CD4-positive, CD25-positive, alpha-beta regulatory T cell (primary cell): ENCODE data around the gene GAS7. TPM values are rescaled to one million over a fixed set of nuclear protein-coding genes. Genes with fewer than 3 reads are reported as not detected.

Experiments used
- ATAC-seq, 2 donors: fragments of 150-1000 bp; cut with Tn5 transposase; one replicate each; pipeline ENCODE4 v1.10.0; 2021; ENCODE audit warnings: low read depth in 2 of 2, moderate number of reproducible peaks in 2 of 2, moderate library complexity in 1 of 2
- DNase-seq, 3 donors: peaks; one replicate each; pipeline versions ENCODE4 v3.0.0 to v3.0.0-alpha.2; 2012 to 2022; ENCODE audit warnings: mixed read lengths in 1 of 3
- H3K27ac ChIP-seq: one replicate; pipeline ENCODE4 v1.7.0; 2013; ENCODE audit warnings: mild to moderate bottlenecking, low read length; ENCODE audit not compliant: insufficient read depth, poor library complexity, severe bottlenecking
- H3K27me3 ChIP-seq: one replicate; pipeline ENCODE4 v1.7.0; 2013; ENCODE audit warnings: low read length; ENCODE audit not compliant: control insufficient read depth, insufficient read depth
- H3K36me3 ChIP-seq: one replicate; pipeline ENCODE4 v1.7.0; 2013; ENCODE audit warnings: mild to moderate bottlenecking, low read length, moderate library complexity; ENCODE audit not compliant: control insufficient read depth, insufficient read depth
- H3K4me1 ChIP-seq: 2 replicates; pipeline ENCODE4 v1.7.0; 2013; ENCODE audit warnings: mild to moderate bottlenecking, low read length; ENCODE audit not compliant: insufficient read depth, control insufficient read depth, poor library complexity, severe bottlenecking
- H3K4me3 ChIP-seq: one replicate; pipeline ENCODE4 v1.7.0; 2013; ENCODE audit warnings: low read depth, mild to moderate bottlenecking, low read length, moderate library complexity
- H3K9me3 ChIP-seq, 2 experiments: 1 replicate in 1 of 2; 2 replicates in 1 of 2; pipeline ENCODE4 v1.7.0; 2013; ENCODE audit warnings: low read length in 2 of 2, mild to moderate bottlenecking in 1 of 2, moderate library complexity in 1 of 2; ENCODE audit not compliant: control insufficient read depth in 2 of 2
- H3K27ac Mint-ChIP-seq, 3 donors: one replicate each; pipeline ENCODE4 v1.8.0; 2020 to 2022; ENCODE audit warnings: mild to moderate bottlenecking in 3 of 3, mixed read lengths in 3 of 3, moderate library complexity in 2 of 3
- H3K27me3 Mint-ChIP-seq: one replicate; pipeline ENCODE4 v1.8.0; 2022; ENCODE audit warnings: mild to moderate bottlenecking, mixed read lengths
- H3K36me3 Mint-ChIP-seq: one replicate; pipeline ENCODE4 v1.8.0; 2020; ENCODE audit warnings: mixed read lengths
- H3K4me1 Mint-ChIP-seq, 4 donors: one replicate each; pipeline ENCODE4 v1.8.0; 2020 to 2022; ENCODE audit warnings: mixed read lengths in 4 of 4, mild to moderate bottlenecking in 1 of 4
- H3K4me3 Mint-ChIP-seq, 4 donors: one replicate each; pipeline ENCODE4 v1.8.0; 2020 to 2022; ENCODE audit warnings: mild to moderate bottlenecking in 4 of 4, mixed read lengths in 4 of 4, moderate library complexity in 3 of 4
- H3K9me3 Mint-ChIP-seq, 7 donors: one replicate each; pipeline ENCODE4 v1.8.0; 2020 to 2022; ENCODE audit warnings: mixed read lengths in 7 of 7, mild to moderate bottlenecking in 3 of 7, moderate library complexity in 2 of 7
- polyA plus RNA-seq, 4 donors: library from polyadenylated mRNA; unstranded; fragments of 300-500 nt; fragmentation: Illumina TruSeq; gene quantifications; one replicate each; pipeline ENCODE4 v1.2.3, GENCODE V29; 2021
- total RNA-seq: library from RNA; stranded (reverse); gene quantifications from one replicate; pipeline ENCODE4 v1.2.3, GENCODE V29; 2022

The GAS7 gene
- total and polyA plus RNA-seq, 5 donors from 2014 or later = 0.10 to 0.79 (median 0.46) TPM; not detected in 1

DNA sequence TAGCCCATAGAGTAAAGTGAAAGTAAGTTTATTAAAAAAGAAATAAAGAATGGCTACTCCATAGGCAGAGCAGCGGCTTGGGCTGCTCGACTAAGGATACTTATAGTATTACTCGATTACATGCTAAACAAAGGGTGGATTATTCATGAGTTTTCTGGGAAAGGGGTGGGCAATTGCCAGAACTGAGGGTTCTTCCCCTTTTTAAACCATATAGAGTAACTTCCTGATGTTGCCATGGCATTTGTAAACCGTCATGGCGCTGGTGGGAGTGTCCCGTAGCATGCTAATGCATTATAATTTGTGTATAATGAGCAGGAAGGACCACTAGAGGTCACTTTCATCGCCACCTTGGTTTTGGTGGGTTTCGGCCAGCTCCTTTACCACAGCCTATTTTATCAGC lies 13.3 kb upstream of the GAS7 start:
- Mint-ChIP-seq H3K27ac (no peak overlapping the region), H3K9me3 (peaks cover 0 to 2% (median 0%) of the 10 kb centered on the region in 7 donors), H3K4me1 (no peaks in the 10 kb centered on the region), H3K27me3 (no peaks in the 10 kb centered on the region), H3K4me3 (no peak overlapping the region), H3K36me3 (no peaks in the 10 kb centered on the region)
- ATAC-seq (no peak), DNase-seq (no peak)
- Histone ChIP-seq H3K9me3 (no peaks in the 10 kb centered on the region), H3K27me3 (no peaks in the 10 kb centered on the region), H3K36me3 (no peaks in the 10 kb centered on the region), H3K4me3 (no peak overlapping the region), H3K27ac (no peak overlapping the region), H3K4me1 (no peaks in the 10 kb centered on the region)

DNA sequence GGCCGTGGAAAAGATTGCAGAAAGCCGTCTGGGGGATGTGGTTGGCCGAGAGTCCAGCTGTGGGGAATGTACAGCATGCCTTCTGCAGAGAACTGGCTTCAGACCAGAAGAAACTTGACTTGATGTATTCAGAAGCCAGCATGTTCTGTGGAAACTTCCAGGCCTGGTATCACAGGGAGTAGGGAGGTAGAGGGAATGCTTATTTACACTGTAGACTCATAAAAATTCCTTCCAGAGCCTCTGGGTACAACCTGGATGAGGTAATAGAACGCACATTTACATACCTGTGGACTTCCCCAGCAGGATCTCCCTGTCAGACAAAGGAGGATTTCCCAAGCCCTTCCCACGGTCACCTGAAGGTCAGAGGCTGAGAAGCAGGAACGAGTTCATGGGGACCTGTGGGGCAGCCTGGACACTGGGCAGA lies 11.8 kb upstream of the GAS7 start:
- H3K4me3 Mint-ChIP-seq = no peak overlapping the region
- H3K9me3 ChIP-seq = peaks cover 2 to 8% of the 10 kb centered on the region in 2 experiments
- no peak overlapping the region for H3K27ac ChIP-seq
- H3K27me3 ChIP-seq = no peaks in the 10 kb centered on the region
- H3K9me3 Mint-ChIP-seq = peaks cover 0 to 5% (median 0%) of the 10 kb centered on the region in 7 donors
- no peak overlapping the region for H3K27ac Mint-ChIP-seq
- no peak overlapping the region for H3K4me3 ChIP-seq
- DNase-seq (no peak), ATAC-seq (no peak)
- no peaks in the 10 kb centered on the region for H3K4me1 Mint-ChIP-seq
- H3K36me3 ChIP-seq = no peaks in the 10 kb centered on the region
- H3K27me3 Mint-ChIP-seq = no peaks in the 10 kb centered on the region
- no peaks in the 10 kb centered on the region for H3K36me3 Mint-ChIP-seq
- no peaks in the 10 kb centered on the region for H3K4me1 ChIP-seq

- no peaks in the 10 kb centered on the region for H3K27me3 ChIP-seq
- H3K4me3 Mint-ChIP-seq = no peak overlapping the region
- no peaks in the 10 kb centered on the region for H3K27me3 Mint-ChIP-seq
- DNase-seq (no peak), ATAC-seq (no peak)
- no peaks in the 10 kb centered on the region for H3K4me1 ChIP-seq
- H3K36me3 ChIP-seq = no peaks in the 10 kb centered on the region
- peaks cover 2 to 8% of the 10 kb centered on the region in 2 experiments for H3K9me3 ChIP-seq
- no peak overlapping the region for H3K27ac Mint-ChIP-seq
- H3K36me3 Mint-ChIP-seq = no peaks in the 10 kb centered on the region
- no peak overlapping the region for H3K4me3 ChIP-seq
- no peaks in the 10 kb centered on the region for H3K4me1 Mint-ChIP-seq
- no peak overlapping the region for H3K27ac ChIP-seq
- peaks cover 0 to 11% (median 3%) of the 10 kb centered on the region in 7 donors for H3K9me3 Mint-ChIP-seq
These were observed 10.3 kb upstream of the GAS7 start for GRCh38 chr17:10208604-10209193.

DNA sequence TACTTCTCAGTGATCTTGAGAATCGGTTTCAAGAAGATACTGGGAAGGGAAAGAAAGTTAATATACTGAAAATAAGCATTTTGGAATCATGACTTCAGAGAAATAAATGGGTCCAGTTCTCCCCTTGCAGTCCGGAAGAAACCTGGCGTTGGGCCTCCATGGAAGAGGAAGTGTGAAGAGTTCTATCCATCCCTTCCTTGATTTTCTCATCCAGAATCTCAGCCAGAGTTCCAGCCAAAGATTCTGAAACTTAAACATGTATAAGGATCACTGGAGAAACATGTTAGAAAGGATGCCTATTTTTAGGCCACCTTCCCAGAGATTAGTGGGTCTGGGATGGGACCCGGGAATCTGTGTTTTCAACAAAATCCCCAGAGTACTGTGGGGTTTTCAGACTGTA lies 8.7 kb upstream of the GAS7 start:
- H3K4me1 Mint-ChIP-seq = no peaks in the 10 kb centered on the region
- no peaks in the 10 kb centered on the region for H3K36me3 ChIP-seq
- no peak overlapping the region for H3K27ac ChIP-seq
- H3K4me3 ChIP-seq = no peak overlapping the region
- no peaks in the 10 kb centered on the region for H3K27me3 ChIP-seq
- H3K9me3 ChIP-seq = peaks cover 2 to 8% of the 10 kb centered on the region in 2 experiments
- peaks cover 0 to 13% (median 3%) of the 10 kb centered on the region in 7 donors for H3K9me3 Mint-ChIP-seq
- ATAC-seq (no peak), DNase-seq (no peak)
- H3K27me3 Mint-ChIP-seq = no peaks in the 10 kb centered on the region
- no peaks in the 10 kb centered on the region for H3K4me1 ChIP-seq
- no peaks in the 10 kb centered on the region for H3K36me3 Mint-ChIP-seq
- no peak overlapping the region for H3K4me3 Mint-ChIP-seq
- H3K27ac Mint-ChIP-seq = no peak overlapping the region

DNA sequence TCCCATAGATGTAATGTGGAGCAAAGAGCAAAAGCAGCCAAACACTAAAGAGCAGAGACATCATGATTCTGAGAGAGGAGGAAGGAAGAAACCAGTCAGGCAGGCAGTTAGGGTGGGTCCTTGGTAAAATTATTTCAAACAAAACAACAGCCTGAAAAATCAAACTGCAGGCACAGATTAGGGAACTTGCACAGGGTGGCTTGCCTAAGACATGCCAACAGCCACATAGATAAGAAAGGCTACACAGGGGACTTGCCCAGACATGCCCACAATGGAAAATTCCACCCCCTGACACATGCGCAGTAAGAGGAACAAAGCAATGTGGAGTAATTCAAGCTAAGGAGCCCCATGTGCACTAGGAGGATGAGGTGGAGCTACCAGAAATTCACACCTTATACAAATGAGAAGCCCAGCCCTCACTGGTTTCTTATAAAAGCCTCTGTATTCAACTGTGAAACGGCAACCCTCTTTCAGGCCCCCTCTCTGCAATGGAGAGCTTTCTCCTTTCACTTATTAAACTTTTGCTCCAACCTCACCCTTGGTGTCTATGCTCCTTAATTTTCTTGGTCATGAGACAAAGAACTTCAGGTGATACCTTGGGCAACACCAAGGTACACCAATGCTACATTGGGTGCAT lies 7.3 kb upstream of the GAS7 start:
- H3K9me3 Mint-ChIP-seq = peaks cover 0 to 13% (median 3%) of the 10 kb centered on the region in 7 donors
- H3K27ac Mint-ChIP-seq = no peak overlapping the region
- ATAC-seq = no peak

DNA sequence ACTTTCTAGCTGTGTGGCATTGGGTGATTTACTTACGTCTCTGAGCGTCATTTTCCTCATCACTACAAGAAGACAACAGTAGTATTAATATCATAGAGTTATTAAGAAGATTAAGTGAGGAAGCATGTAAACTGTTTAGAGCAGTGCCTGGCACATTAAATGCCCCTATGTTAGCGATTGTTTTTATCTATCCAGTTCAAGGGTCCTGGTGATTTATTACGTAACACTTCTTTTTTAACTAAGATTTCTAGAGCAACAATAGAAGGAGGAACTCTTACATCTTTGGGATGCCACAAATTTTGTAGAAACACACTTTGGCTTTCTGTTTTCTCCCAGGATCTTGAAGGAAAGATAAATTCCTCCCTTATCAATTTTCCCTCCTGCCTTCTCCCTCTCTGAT lies 3.3 kb upstream of the GAS7 start:
- H3K9me3 ChIP-seq = peaks cover 2 to 8% of the 10 kb centered on the region in 2 experiments
- ATAC-seq (no peak), DNase-seq (no peak)
- Mint-ChIP-seq H3K27me3 (peaks cover 23% of the 10 kb centered on the region), H3K36me3 (no peaks in the 10 kb centered on the region), H3K27ac (no peak overlapping the region), H3K9me3 (peaks cover 0 to 13% (median 5%) of the 10 kb centered on the region in 7 donors), H3K4me3 (no peak overlapping the region), H3K4me1 (peaks cover 0 to 6% (median 2%) of the 10 kb centered on the region in 4 donors)
- H3K4me1 ChIP-seq = no peaks in the 10 kb centered on the region
- no peaks in the 10 kb centered on the region for H3K27me3 ChIP-seq
- H3K36me3 ChIP-seq = no peaks in the 10 kb centered on the region
- H3K27ac ChIP-seq = no peak overlapping the region
- no peak overlapping the region for H3K4me3 ChIP-seq

More for the DNA sequence above, 7.3 kb upstream of the GAS7 start:
- no peak overlapping the region for H3K4me3 Mint-ChIP-seq
- no peak for DNase-seq
- Histone ChIP-seq H3K4me1 (no peaks in the 10 kb centered on the region), H3K4me3 (no peak overlapping the region), H3K9me3 (peaks cover 2 to 8% of the 10 kb centered on the region in 2 experiments), H3K27me3 (no peaks in the 10 kb centered on the region), H3K36me3 (no peaks in the 10 kb centered on the region), H3K27ac (no peak overlapping the region)
- no peaks in the 10 kb centered on the region for H3K4me1 Mint-ChIP-seq
- no peaks in the 10 kb centered on the region for H3K36me3 Mint-ChIP-seq
- peaks cover 11% of the 10 kb centered on the region for H3K27me3 Mint-ChIP-seq

DNA sequence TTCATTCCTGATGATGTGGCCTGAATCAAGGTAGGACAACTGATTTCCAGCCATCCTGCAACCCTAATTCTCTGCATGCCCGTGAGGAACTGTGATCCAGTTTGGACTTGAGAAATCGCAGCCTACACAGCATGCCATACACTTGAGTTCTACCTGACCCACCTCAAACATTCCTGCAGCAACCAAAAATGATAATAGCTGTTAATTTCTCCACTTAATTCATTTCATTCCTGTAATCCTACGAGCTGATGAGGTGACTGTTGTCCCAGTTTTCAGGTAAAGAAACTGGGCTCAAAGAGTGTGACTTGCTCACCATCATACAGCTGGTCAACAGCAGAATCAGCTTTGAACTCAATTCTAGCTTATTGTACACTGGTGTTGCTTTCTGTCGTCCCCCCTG lies 2.2 kb upstream of the GAS7 start:
- H3K27ac ChIP-seq = no peak overlapping the region
- H3K4me1 Mint-ChIP-seq = peaks cover 0 to 6% (median 2%) of the 10 kb centered on the region in 4 donors
- ATAC-seq = no peak
- no peaks in the 10 kb centered on the region for H3K36me3 Mint-ChIP-seq
- H3K9me3 Mint-ChIP-seq = peaks cover 0 to 13% (median 5%) of the 10 kb centered on the region in 7 donors
- no peak for DNase-seq
- H3K9me3 ChIP-seq = peaks cover 2 to 3% of the 10 kb centered on the region in 2 experiments
- H3K27me3 Mint-ChIP-seq = peaks cover 25% of the 10 kb centered on the region
- no peak overlapping the region for H3K4me3 ChIP-seq
- H3K4me1 ChIP-seq = no peaks in the 10 kb centered on the region
- no peaks in the 10 kb centered on the region for H3K36me3 ChIP-seq
- no peaks in the 10 kb centered on the region for H3K27me3 ChIP-seq
- H3K4me3 Mint-ChIP-seq = no peak overlapping the region
- peak overlapping the region in 1 of 3 donors; percentile 38 for H3K27ac Mint-ChIP-seq

DNA sequence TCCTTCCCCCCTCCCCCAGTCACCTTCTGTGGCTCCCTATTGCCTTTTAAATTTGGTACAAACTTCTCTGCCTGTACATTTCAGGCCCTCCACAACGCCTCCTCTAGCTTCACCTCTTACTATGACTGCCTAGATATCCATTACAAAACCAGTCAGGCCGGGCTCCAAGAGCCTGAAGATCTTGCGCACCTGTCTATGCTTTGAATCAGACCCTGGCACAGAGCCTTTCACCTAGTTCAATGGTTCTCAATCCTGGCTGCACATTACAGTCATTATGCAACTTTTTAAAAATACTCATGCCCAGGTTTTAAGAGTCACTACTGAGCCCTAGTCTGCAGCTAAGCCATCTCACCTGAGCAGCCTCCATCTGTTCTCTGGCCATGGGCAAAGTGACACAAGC lies 1.6 kb upstream of the GAS7 start:
- H3K27me3 ChIP-seq = no peaks in the 10 kb centered on the region
- ATAC-seq (no peak), DNase-seq (no peak)
- no peaks in the 10 kb centered on the region for H3K4me1 ChIP-seq
- Mint-ChIP-seq H3K4me1 (peaks cover 0 to 6% (median 2%) of the 10 kb centered on the region in 4 donors), H3K36me3 (no peaks in the 10 kb centered on the region), H3K27me3 (peaks cover 25% of the 10 kb centered on the region), H3K4me3 (peak overlapping the region in 1 of 4 donors; percentile 74), H3K27ac (no peak overlapping the region), H3K9me3 (peaks cover 0 to 9% (median 5%) of the 10 kb centered on the region in 7 donors)
- no peaks in the 10 kb centered on the region for H3K36me3 ChIP-seq
- H3K9me3 ChIP-seq = no peaks in the 10 kb centered on the region
- H3K4me3 ChIP-seq = no peak overlapping the region
- H3K27ac ChIP-seq = no peak overlapping the region
